SU-DHL-6 (cell line): Measurements from ENCODE around the gene ZNF844.

Experiments
- H2AFZ ChIP-seq: fragments of 200-600 bp; sonication (generic); 2 replicates; pipeline ENCODE4 v1.6.1; 2014; ENCODE audit warnings: low read depth, mild to moderate bottlenecking, moderate library complexity, mixed read lengths, antibody characterized with exemption, low read length; ENCODE audit not compliant: severe bottlenecking
- H3F3A ChIP-seq: fragments of 200-600 bp; shearing (Covaris generic); 2 replicates; pipeline ENCODE4 v1.6.0; 2016; ENCODE audit warnings: antibody characterized with exemption, mild to moderate bottlenecking; ENCODE audit not compliant: insufficient read depth
- H3K27ac ChIP-seq: fragments of 200-600 bp; sonication (generic); 2 replicates; pipeline ENCODE4 v1.5.1; 2016; ENCODE audit warnings: low read depth, mild to moderate bottlenecking, low read length, moderate library complexity, mixed read lengths
- H3K27me3 ChIP-seq: fragments of 200-600 bp; sonication (generic), shearing (Covaris generic); 2 replicates; pipeline ENCODE4 v1.6.0; 2014; ENCODE audit warnings: mild to moderate bottlenecking, low read length
- H3K36me3 ChIP-seq: fragments of 200-600 bp; sonication (generic); 2 replicates; pipeline ENCODE4 v1.6.1; 2014; ENCODE audit warnings: mild to moderate bottlenecking, low read length, mixed read lengths
- H3K4me2 ChIP-seq: fragments of 300-600, 200-600 bp; shearing (Covaris generic), sonication (generic); 2 replicates; pipeline ENCODE4 v1.6.0; 2014; ENCODE audit warnings: low read length, low read depth, mild to moderate bottlenecking; ENCODE audit not compliant: poor library complexity, severe bottlenecking
- H3K4me3 ChIP-seq: fragments of 200-600 bp; sonication (generic); 2 replicates; pipeline ENCODE4 v1.5.1; 2014; ENCODE audit warnings: antibody characterized with exemption, low read length, mild to moderate bottlenecking, mixed read lengths; ENCODE audit not compliant: insufficient read depth, poor library complexity, severe bottlenecking
- H3K79me2 ChIP-seq: fragments of 200-600 bp; sonication (generic); 2 replicates; pipeline ENCODE4 v1.6.1; 2014; ENCODE audit warnings: mild to moderate bottlenecking, low read length, moderate library complexity; ENCODE audit not compliant: insufficient read depth
- H3K9ac ChIP-seq: fragments of 200-600 bp; sonication (generic); 2 replicates; pipeline ENCODE4 v1.7.0; 2014; ENCODE audit warnings: mild to moderate bottlenecking, low read length
- H3K9me2 ChIP-seq: fragments of 200-600 bp; sonication (generic); replicated peaks from 2 replicates; pipeline ENCODE4 v1.6.1; 2014; ENCODE audit warnings: low read length; ENCODE audit not compliant: insufficient read depth
- H3K9me3 ChIP-seq: fragments of 200-600 bp; sonication (generic); 2 replicates; pipeline ENCODE4 v1.6.1; 2014; ENCODE audit warnings: low read length, mixed read lengths; ENCODE audit not compliant: insufficient read depth
- H4K20me1 ChIP-seq: fragments of 200-600 bp; sonication (generic); 2 replicates; pipeline ENCODE4 v1.6.1; 2014; ENCODE audit warnings: low read depth, mild to moderate bottlenecking, antibody characterized with exemption, low read length, moderate library complexity, mixed read lengths
- EZH2phosphoT487 ChIP-seq: fragments of 200-600 bp; sonication (generic), shearing (Covaris generic); conservative IDR thresholded peaks from 2 replicates; pipeline ENCODE4 v1.6.1; 2018; ENCODE audit warnings: mild to moderate bottlenecking, antibody characterized with exemption, low read length, moderate library complexity, mixed read lengths
- TF ChIP-seq, protein P1 (sequence below): fragments of 200-600 bp; sonication (generic); IDR thresholded peaks from one replicate; pipeline ENCODE4 v1.5.1; 2017; ENCODE audit warnings: antibody characterized with exemption, mild to moderate bottlenecking, low read length, moderate library complexity; ENCODE audit not compliant: insufficient read depth, poor library complexity, severe bottlenecking

The ZNF844 gene

DNA sequence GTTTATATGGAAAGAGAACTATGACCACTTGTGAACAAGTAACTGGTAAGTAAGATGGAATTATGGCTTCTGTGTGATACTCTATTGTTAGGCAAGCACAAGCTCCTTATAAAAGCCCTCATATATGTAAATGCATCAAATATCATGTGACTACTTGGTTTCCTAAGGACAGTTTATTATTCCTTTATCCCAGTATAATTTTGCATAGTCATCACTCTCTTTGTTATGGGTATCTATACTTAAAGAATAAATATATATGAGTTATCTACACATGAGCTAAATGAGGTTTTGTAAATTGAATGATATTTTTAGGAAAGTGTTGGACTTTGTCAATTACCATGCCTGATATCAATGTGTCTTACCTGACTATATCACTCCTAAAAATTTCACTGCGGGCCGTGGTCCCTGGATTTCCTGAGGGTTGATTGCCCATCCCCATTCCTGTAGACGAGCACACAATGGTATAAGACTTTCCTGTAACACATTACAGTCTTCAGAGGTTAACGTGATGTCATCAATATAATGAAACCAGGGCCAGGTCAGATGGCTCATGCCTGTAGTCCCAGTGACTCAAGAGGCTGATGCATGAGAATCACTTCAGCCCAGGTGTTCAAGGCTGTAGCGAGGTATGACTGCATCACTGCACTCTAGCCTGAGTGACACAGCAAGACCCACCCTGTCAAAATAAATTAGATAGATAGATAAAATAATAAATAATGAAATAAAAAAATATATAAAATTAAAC is 20.7 kb downstream of the ZNF844 start:
- Histone ChIP-seq H3F3A (no peaks in the 10 kb centered on the region; the same call in 1 of the 2 replicates), H3K4me3 (no peak overlapping the region), H3K36me3 (no peaks in the 10 kb centered on the region), H3K9ac (no peak overlapping the region), H3K4me2 (no peak overlapping the region), H3K9me2 (no peaks in the 10 kb centered on the region), H4K20me1 (no peaks in the 10 kb centered on the region), H3K27ac (no peak overlapping the region), H2AFZ (no peak overlapping the region), H3K27me3 (no peaks in the 10 kb centered on the region), H3K79me2 (no peaks in the 10 kb centered on the region), H3K9me3 (no peaks in the 10 kb centered on the region)
- TF ChIP-seq, protein P1, sequence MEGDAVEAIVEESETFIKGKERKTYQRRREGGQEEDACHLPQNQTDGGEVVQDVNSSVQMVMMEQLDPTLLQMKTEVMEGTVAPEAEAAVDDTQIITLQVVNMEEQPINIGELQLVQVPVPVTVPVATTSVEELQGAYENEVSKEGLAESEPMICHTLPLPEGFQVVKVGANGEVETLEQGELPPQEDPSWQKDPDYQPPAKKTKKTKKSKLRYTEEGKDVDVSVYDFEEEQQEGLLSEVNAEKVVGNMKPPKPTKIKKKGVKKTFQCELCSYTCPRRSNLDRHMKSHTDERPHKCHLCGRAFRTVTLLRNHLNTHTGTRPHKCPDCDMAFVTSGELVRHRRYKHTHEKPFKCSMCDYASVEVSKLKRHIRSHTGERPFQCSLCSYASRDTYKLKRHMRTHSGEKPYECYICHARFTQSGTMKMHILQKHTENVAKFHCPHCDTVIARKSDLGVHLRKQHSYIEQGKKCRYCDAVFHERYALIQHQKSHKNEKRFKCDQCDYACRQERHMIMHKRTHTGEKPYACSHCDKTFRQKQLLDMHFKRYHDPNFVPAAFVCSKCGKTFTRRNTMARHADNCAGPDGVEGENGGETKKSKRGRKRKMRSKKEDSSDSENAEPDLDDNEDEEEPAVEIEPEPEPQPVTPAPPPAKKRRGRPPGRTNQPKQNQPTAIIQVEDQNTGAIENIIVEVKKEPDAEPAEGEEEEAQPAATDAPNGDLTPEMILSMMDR = no peak
- TF ChIP-seq EZH2phosphoT487 = no peak

DNA sequence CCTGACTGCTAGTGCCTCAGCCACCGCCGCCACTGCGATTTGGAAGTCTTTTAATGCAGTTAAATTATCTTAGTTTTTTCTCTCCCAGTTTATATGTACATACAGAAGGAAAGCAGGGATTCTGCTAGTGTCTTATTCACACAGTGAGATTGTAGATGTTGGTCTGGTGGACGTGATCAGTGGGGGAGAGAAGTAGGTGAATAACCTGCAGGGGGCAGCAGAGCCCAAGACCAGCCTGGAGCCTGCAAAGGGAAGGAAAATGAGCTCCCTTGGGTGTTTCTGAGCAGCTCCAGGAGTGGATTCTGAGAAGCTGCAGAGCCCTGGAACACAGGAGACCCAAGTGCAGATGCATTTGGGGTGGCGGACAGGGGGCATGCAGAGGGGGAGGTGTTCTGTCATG is 26.3 kb downstream of the ZNF844 start:
- H3K9ac ChIP-seq = no peak overlapping the region
- no peaks in the 10 kb centered on the region for H3K79me2 ChIP-seq
- no peak for TF ChIP-seq EZH2phosphoT487
- TF ChIP-seq, protein P1 = peak; percentile 73
- no peaks in the 10 kb centered on the region for H3K36me3 ChIP-seq
- no peak overlapping the region for H3K4me2 ChIP-seq
- no peak overlapping the region for H3K27ac ChIP-seq
- H3K4me3 ChIP-seq = no peak overlapping the region
- H2AFZ ChIP-seq = no peak overlapping the region
- no peaks in the 10 kb centered on the region for H3F3A ChIP-seq
- no peaks in the 10 kb centered on the region for H3K9me2 ChIP-seq
- H4K20me1 ChIP-seq = no peaks in the 10 kb centered on the region
- no peaks in the 10 kb centered on the region for H3K27me3 ChIP-seq
- H3K9me3 ChIP-seq = no peaks in the 10 kb centered on the region

DNA sequence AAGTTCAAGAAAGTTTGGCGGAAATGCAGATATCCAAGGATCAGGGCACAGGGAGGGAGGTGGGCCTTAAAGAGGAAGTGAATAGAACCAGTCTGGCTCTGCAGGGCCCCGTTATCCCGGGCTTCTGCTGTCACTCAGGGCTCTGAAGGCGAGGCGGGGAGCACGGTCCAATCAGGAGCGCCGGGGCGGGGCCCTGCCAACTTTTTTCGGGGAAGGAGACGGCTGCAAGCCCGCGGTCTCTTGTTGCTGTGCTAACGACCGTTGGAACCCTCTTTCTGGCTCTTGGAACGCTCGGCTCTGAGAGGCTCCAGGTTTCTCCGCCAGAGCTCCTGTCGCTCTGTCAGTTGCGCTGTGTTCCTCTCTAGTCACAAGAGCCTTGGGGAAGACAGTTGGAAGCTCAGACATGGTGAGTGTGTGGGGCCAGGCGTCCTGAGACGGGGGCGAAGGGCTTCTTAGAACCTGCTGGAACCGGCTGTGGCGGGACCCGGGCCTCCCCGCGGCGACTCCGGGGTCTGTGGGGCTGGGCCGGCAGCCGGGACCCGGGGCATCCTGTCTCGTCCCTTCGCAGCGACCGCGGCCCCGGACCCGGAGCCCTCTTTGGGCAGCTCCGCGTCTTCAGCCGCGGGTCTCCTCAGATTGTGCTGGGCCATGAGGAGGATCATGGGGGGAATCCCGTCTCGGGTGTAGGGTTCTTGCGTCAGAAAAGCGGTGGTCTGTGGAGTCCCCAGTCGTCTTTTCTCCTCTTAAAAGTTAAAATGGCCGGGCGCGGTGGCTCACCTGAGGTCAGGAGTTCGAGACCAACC is 27.7 kb downstream of the ZNF844 start:
- Histone ChIP-seq H3K4me3 (peak overlapping the region; percentile 84), H3K9me2 (no peaks in the 10 kb centered on the region), H4K20me1 (no peaks in the 10 kb centered on the region), H3K79me2 (no peaks in the 10 kb centered on the region), H2AFZ (peak overlapping the region; percentile 99), H3K36me3 (no peaks in the 10 kb centered on the region), H3K4me2 (peak overlapping the region; percentile 64), H3K9ac (peak overlapping the region; percentile 78), H3K27ac (peak overlapping the region; percentile 51), H3K9me3 (no peaks in the 10 kb centered on the region), H3F3A (no peaks in the 10 kb centered on the region), H3K27me3 (no peaks in the 10 kb centered on the region)
- TF ChIP-seq, protein P1 = no peak
- TF ChIP-seq EZH2phosphoT487 = no peak
